ENCODE measurements around the gene MACROD2.

GRCh38 chr20:14816471-14816870, 821.2 kb downstream of the MACROD2 start:
- no peak for TF ChIP-seq YY1 (IDR thresholded peaks at IDR 0.05; ENCODE audit: insufficient read depth, insufficient read length)
- TF ChIP-seq ZNF274 (IDR thresholded peaks at IDR 0.05; ENCODE audit: low read depth, low read length), result no peak
